Ectodermal cell (in vitro differentiated cells): Measurements from ENCODE around the gene HLCS.

Experiments used
- H3K27ac ChIP-seq: 2 replicates; pipeline ENCODE4 v1.7.0; 2013; ENCODE audit warnings: mild to moderate bottlenecking, low read depth, low read length; ENCODE audit not compliant: insufficient read depth, poor library complexity, severe bottlenecking
- H3K27me3 ChIP-seq: 2 replicates; pipeline ENCODE4 v1.7.0; 2013; ENCODE audit warnings: mild to moderate bottlenecking, low read length; ENCODE audit not compliant: insufficient read depth, control insufficient read depth, poor library complexity, severe bottlenecking
- H3K36me3 ChIP-seq: one replicate; pipeline ENCODE4 v1.7.0; 2013; ENCODE audit warnings: low read length; ENCODE audit not compliant: control insufficient read depth, insufficient read depth
- H3K4me1 ChIP-seq: one replicate; pipeline ENCODE4 v1.7.0; 2013; ENCODE audit warnings: low read length; ENCODE audit not compliant: control insufficient read depth, insufficient read depth
- H3K4me3 ChIP-seq: 2 replicates; pipeline ENCODE4 v1.7.0; 2013; ENCODE audit warnings: low read depth, low read length, control low read depth; ENCODE audit not compliant: insufficient read depth
- H3K9me3 ChIP-seq: 2 replicates; pipeline ENCODE4 v1.7.0; 2013; ENCODE audit warnings: mild to moderate bottlenecking, low read length, moderate library complexity; ENCODE audit not compliant: control insufficient read depth
- WGBS, 2 experiments: methylation state at CpG; one replicate each; pipeline ENCODE4 v1.1.7; 2013; ENCODE audit warnings: missing lambda C conversion rate in 2 of 2; 5-methylcytosine and 5-hydroxymethylcytosine counted together

HLCS gene

DNA sequence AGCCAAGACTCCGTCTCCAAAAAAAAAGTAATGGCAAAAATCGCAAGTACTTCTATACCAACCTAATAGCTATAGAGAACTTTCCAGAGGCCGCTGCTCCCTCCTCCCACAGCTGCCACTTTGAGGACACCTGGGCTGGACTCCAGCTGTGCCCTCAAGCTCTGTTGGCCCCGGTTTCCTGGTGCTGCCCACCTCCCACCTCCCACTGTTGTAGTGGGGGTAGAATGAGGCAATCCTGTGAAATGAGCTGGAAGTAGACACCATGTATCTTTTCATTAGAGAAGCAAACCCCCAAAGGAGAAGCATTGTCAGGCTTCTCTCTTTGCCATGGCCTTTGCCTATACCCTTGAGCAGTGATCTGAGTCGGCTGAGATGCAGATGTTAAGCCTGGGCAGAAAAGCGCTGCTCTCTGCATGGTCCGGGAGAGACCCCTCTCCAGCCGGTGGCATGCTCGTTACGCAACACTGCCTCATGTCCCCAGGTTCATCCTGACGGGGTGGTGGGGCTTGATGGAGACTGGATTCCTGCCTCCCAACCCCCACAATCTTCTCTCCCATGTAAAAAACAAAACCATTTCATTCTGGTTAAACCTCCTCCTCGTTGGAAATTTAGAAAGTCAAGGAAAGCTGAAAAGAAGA is 227.9 kb downstream of the HLCS start:
- Histone ChIP-seq H3K4me1 (no peaks in the 10 kb centered on the region), H3K4me3 (no peak overlapping the region), H3K27me3 (no peaks in the 10 kb centered on the region), H3K36me3 (no peaks in the 10 kb centered on the region), H3K9me3 (no peaks in the 10 kb centered on the region), H3K27ac (no peak overlapping the region)
- 78 to 87% methylated on average over 10 to 12 of the region's 12 CpGs for WGBS, 2 experiments

DNA sequence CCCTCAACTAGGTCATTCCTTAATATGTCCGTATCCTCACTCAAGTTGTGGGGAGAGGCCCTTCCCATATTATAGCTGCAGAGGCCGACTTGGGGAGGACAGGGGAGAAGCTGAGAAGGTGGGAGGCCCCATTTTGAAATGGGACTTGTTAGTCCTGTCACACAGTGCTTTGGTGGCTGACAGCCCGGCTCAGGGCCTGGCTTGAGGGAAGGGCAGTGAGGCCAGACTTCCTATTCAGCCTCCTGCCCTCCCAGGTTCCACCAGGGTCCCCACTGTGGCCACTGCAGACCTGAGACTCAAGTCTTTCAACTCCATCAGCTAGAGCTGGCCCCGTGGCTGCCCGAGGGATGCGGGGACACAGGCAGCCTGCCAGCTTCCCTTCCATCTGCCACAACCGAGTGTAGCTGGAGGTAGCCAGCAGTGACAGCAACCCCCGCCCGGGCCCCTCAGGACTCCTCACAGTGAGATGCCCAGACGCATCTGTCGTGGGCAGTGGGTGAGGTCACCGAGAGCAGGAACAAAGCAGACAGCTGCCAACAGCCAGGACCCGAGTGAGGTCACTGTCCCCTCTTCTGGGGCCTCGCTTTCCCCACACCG is 230.6 kb downstream of the HLCS start:
- Histone ChIP-seq H3K27ac (no peak overlapping the region), H3K4me3 (no peak overlapping the region), H3K27me3 (no peaks in the 10 kb centered on the region), H3K9me3 (no peaks in the 10 kb centered on the region), H3K4me1 (no peaks in the 10 kb centered on the region), H3K36me3 (no peaks in the 10 kb centered on the region)
- 82 to 85% methylated on average over 15 of the region's 15 CpGs for WGBS, 2 experiments

DNA sequence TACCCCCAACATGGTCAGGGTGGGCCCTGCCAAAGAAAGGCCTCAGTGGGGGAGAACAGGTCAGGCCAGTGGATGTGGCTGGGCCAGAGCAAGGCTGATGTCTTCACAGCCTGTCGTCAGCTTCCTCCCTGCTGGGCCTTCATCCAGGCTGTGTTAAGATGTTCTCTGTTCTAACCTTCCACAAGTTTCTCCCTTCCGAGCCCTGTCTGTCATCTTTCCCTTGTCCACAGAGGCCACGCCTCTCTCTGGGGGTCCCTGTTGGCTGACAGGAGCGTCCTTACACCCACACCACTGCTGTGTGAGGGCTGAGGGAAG is 231.3 kb downstream of the HLCS start:
- Histone ChIP-seq H3K4me1 (no peaks in the 10 kb centered on the region), H3K9me3 (no peaks in the 10 kb centered on the region), H3K4me3 (no peak overlapping the region), H3K27me3 (no peaks in the 10 kb centered on the region), H3K36me3 (no peaks in the 10 kb centered on the region), H3K27ac (no peak overlapping the region)
- 66 to 69% methylated on average over 4 of the region's 4 CpGs for WGBS, 2 experiments

DNA sequence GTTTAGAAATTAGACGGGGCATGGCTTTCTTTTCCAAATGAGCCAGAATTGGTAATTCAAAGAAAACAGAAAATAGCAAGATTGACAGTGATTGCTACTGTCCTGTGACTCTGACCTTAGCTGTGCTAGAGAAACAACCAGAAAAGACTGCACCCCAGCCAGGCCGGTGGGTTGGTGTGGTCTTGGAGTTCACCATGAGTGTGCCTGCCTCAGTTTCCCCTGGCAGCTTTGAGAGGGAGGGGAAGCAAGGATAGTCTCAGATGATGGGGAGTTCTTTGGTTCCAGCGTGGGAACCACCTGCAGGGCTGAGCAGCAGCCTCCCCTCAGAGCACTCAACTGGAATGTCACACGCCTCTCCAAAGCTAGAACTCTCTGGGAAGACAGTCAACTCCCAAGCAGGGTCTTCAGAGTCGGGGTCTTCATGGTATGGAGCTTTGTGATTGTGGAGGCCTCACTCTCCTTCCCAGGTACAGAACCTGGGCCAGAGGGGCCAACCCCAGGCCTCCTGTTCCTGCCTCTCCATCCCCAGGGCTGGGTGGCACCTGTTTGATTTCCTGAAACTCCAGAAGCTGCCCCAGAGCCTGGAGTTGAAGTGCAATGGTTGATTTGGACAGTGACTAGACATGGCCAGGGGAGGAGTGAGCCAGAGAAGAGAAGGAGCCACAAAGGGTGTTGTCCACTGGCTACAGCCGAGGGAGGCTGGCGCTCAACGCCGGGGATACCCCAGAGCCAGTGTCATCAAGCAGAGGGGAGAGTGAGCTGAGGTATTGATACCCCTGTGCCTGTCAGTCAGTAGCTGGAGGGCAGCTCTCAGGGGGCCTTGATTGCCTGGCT is 231.9 kb downstream of the HLCS start:
- Histone ChIP-seq H3K27me3 (no peaks in the 10 kb centered on the region), H3K4me1 (no peaks in the 10 kb centered on the region), H3K9me3 (no peaks in the 10 kb centered on the region), H3K4me3 (no peak overlapping the region), H3K27ac (no peak overlapping the region), H3K36me3 (no peaks in the 10 kb centered on the region)
- WGBS, 2 experiments: 95 to 96% methylated on average over 9 of the region's 9 CpGs

DNA sequence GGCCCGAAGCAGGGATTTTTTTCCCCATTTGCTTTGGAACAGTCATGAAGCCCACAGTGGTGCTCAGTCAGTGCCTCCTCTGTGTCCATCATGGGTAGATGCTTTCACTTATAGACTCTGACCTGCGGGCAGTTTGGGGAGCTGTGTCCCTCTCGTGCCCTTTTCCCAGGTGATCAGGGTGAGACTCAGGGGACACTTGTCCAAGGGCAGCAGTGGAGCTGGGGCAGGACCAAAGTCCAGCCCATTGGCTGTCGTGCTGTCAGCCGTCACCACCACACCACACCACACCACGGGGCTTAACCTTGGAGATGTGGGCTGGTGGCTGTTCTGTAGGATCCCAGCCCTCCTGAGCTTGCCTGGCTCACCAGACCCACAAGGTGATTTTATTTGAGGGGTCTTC is 232.6 kb downstream of the HLCS start:
- Histone ChIP-seq H3K4me3 (no peak overlapping the region), H3K27ac (no peak overlapping the region), H3K9me3 (no peaks in the 10 kb centered on the region), H3K4me1 (no peaks in the 10 kb centered on the region), H3K27me3 (no peaks in the 10 kb centered on the region), H3K36me3 (no peaks in the 10 kb centered on the region)
- WGBS, 2 experiments: 92% methylated on average over 6 of the region's 6 CpGs

DNA sequence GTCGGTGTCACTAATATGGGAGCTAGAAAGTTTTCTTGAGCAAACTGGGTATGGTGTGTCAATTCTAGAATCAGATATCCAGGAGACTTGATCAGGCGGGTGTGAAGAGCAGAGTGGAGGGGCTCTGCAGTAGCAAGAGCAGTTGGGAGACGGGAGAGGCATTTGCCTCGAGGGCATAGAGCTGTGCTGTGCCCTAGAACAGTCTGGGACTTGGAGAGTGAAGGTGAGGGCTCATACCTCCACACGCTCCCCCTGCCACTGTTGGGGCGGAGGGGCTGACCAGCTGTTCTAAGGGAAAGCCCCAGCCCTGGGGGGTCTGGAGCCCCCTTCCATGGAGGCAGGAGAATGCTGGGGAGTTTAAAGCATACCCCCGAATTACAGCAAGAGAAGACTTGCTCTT is 233.7 kb downstream of the HLCS start:
- no peaks in the 10 kb centered on the region for H3K27me3 ChIP-seq
- no peak overlapping the region for H3K27ac ChIP-seq
- no peaks in the 10 kb centered on the region for H3K36me3 ChIP-seq
- no peak overlapping the region for H3K4me3 ChIP-seq
- 88 to 93% methylated on average over 7 of the region's 7 CpGs for WGBS, 2 experiments
- H3K4me1 ChIP-seq: no peaks in the 10 kb centered on the region
- no peaks in the 10 kb centered on the region for H3K9me3 ChIP-seq

DNA sequence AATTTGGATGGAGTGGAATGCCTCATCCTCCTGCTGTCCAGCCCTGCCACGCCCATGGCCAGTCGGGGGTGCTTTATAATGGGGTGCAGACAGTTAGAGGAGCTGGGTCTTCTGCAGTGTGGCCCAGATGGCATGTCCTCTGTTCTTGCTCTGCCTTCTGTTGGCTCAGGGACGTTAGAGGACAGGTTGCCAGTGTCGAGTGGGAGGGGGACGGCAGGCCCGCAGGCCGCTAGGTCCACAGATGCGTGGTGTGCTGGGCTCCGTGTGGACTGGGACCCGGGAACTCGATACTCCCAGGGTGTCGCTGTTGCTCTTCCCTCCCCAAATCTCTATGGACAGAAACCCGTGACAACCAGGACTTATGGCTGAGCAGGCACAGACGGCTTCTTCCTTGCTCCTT is 234.3 kb downstream of the HLCS start:
- H3K4me3 ChIP-seq: no peak overlapping the region
- 86 to 89% methylated on average over 14 of the region's 14 CpGs for WGBS, 2 experiments
- H3K27me3 ChIP-seq: no peaks in the 10 kb centered on the region
- H3K36me3 ChIP-seq: no peaks in the 10 kb centered on the region
- no peaks in the 10 kb centered on the region for H3K9me3 ChIP-seq
- H3K4me1 ChIP-seq: no peaks in the 10 kb centered on the region
- H3K27ac ChIP-seq: no peak overlapping the region

DNA sequence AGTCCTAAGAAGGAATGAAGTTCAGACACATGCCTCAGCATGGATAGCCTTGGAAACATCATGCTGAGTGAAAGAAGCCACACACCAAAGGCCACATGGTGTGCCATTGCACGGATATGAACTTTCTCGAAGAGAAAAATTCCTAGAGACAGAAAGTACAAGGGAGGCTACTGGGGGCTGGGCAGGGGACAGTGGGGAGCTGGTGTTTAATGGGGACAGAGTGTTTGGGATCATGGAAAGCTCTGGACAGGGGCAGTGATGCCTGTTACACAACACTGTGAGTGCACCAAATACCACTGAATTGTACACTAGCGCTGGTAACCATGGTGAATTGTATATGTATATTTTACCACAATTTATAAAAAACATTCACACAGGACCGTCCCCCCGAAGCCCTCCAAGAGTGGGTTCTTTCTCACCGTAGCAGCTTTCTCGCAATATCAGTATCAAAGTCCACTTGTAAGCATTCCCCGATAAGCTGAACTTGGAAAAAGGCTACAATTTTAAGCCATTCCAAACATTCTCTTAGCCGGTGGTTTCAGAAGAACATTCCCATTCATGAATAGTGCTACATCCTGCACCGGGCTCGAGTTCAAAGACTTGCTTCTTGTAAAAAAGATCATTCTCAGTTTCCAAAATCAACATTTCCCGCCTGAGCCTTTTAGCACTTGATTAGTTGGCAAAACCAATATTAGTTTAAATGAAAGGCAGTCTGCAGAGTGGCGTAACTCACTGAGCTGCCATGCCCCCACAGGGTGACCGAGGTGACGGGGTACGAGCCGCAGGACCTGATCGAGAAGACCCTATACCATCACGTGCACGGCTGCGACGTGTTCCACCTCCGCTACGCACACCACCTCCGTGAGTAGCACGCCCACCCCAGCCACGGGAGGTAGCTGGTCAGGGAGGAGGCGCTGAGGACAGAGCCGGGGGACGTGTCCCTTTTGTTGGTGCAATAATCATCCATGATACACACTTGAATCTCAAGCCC is 235.9 kb downstream of the HLCS start:
- no peaks in the 10 kb centered on the region for H3K4me1 ChIP-seq
- H3K27me3 ChIP-seq: no peaks in the 10 kb centered on the region
- 92 to 94% methylated on average over 29 of the region's 30 CpGs for WGBS, 2 experiments
- H3K4me3 ChIP-seq: no peak overlapping the region
- H3K9me3 ChIP-seq: no peaks in the 10 kb centered on the region
- H3K27ac ChIP-seq: no peak overlapping the region
- no peaks in the 10 kb centered on the region for H3K36me3 ChIP-seq

DNA sequence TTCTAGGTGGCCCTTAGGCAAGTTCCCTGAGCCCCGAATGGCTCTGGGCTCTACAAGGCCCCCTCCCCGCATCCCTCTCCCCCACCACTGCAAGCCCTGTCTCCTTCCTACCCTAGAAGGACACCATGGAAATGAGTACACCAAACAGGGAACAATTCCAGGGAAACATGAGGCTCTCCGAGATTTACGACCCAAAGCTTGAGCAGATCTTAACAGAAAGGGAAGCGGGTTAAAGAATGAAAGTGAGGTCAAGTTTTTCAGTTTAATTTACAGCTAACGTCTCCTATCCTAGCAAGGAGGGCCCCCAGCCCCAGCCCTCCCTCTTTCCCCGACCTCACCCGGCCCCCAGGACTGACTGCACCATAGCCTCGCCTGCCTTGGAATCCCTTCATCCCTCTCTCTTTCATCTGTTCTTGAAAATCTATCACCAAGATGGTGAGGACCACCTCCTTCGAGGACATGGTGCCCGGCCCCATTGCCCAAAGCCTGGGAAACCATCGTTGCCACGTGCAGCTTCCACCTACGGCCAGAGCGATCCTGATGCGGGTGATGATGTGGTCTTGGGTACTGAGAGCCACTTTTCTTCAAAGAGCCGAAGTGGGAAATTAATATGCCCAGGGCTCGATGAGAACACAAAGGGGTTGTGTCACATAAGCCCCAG is 237.0 kb downstream of the HLCS start:
- no peak overlapping the region for H3K4me3 ChIP-seq
- no peaks in the 10 kb centered on the region for H3K4me1 ChIP-seq
- no peaks in the 10 kb centered on the region for H3K27me3 ChIP-seq
- 95 to 96% methylated on average over 18 of the region's 18 CpGs for WGBS, 2 experiments
- no peaks in the 10 kb centered on the region for H3K9me3 ChIP-seq
- no peak overlapping the region for H3K27ac ChIP-seq
- H3K36me3 ChIP-seq: no peaks in the 10 kb centered on the region
